Lower leg skin (tissue), 3 donors: ENCODE results near the gene TRPM8.

Experiments used
- POLR2A ChIP-seq, 2 donors: fragments of 450-650 bp; IDR thresholded peaks; one replicate each; pipeline ENCODE4 v1.6.1; 2016 to 2017; ENCODE audit warnings: antibody characterized with exemption in 2 of 2, mild to moderate bottlenecking in 1 of 2, moderate library complexity in 1 of 2
- TF ChIP-seq, protein P1 (sequence below), 3 donors: fragments of 450-650 bp; IDR thresholded peaks; one replicate each; pipeline ENCODE4 v1.5.1; 2016; ENCODE audit warnings: antibody characterized with exemption in 3 of 3, mild to moderate bottlenecking in 3 of 3, moderate library complexity in 2 of 3

DNA sequence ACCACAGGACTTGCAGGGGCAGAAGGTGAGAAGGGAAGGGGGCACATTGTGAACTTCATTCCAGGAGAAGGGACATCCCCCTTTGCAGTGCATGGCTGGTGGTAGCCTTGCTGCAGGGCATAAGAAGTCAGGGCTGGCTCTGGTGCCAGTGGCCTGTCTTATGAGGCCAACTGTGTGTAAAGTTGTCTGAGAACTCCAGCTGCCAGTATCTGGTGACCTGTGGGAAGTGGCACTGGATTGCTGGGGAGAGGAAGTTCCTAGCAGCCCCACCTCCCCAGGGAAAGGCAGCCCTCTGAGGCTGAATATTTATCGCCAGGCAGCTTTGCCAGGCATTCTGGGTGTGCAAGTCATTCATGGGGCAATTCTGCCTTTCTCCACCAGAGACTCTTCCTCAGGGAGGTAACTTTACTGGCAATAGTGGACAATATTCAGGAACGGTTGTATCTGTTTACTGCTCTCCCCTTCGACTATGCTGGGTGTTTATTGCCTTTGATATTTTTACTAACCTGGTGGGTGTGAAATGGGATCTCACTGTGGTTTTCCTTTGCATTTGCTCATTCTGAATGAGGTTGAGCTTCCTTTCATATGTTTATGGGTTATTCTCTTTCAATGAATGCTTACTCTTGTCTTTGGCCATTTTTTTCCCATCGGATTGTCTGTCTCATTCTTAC is 12.3 kb downstream of the TRPM8 start:
- TF ChIP-seq, protein P1, sequence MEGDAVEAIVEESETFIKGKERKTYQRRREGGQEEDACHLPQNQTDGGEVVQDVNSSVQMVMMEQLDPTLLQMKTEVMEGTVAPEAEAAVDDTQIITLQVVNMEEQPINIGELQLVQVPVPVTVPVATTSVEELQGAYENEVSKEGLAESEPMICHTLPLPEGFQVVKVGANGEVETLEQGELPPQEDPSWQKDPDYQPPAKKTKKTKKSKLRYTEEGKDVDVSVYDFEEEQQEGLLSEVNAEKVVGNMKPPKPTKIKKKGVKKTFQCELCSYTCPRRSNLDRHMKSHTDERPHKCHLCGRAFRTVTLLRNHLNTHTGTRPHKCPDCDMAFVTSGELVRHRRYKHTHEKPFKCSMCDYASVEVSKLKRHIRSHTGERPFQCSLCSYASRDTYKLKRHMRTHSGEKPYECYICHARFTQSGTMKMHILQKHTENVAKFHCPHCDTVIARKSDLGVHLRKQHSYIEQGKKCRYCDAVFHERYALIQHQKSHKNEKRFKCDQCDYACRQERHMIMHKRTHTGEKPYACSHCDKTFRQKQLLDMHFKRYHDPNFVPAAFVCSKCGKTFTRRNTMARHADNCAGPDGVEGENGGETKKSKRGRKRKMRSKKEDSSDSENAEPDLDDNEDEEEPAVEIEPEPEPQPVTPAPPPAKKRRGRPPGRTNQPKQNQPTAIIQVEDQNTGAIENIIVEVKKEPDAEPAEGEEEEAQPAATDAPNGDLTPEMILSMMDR (IDR thresholded peaks at IDR 0.05) = no peak
- TF ChIP-seq POLR2A (IDR thresholded peaks at IDR 0.05) = no peak
